ENCODE data around the gene CDK14.

The CDK14 gene

GRCh38 chr7:91196058-91196457 lies 599.9 kb downstream of the CDK14 start:
- no peak for DNase-seq
- in situ Hi-C loops (cut with HindIII; ENCODE audit: low pct_ligation_motif_present, low pct_unique_long_range_greater_than_20kb, low sequenced_read_pairs): no loop called here

DNA sequence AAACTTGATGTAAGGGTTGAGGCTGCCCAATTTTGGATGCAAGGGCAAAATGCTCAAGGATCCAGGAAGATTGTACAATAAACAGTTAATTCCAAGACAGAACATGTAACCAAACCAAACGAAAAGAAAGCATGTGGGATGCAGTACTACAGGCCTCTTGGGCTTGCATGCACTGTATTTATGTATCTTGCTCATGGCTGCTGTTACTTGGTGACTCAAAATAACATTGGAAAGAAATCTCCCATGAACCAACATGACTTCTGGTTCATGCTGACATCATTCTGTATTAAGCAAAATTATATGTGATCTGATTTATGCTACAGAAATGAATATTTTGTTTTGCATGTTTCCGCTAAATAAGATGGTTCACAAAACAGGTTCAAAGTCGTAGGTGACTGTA lies 602.2 kb downstream of the CDK14 start:
- in situ Hi-C loops (cut with HindIII; ENCODE audit: low pct_ligation_motif_present, low pct_unique_long_range_greater_than_20kb, low sequenced_read_pairs): no loop called here
- DNase-seq: no peak

GRCh38 chr7:91199601-91200000 lies 603.5 kb downstream of the CDK14 start:
- in situ Hi-C loops (cut with HindIII; ENCODE audit: low pct_ligation_motif_present, low pct_unique_long_range_greater_than_20kb, low sequenced_read_pairs): no loop called here
- DNase-seq: no peak

DNA sequence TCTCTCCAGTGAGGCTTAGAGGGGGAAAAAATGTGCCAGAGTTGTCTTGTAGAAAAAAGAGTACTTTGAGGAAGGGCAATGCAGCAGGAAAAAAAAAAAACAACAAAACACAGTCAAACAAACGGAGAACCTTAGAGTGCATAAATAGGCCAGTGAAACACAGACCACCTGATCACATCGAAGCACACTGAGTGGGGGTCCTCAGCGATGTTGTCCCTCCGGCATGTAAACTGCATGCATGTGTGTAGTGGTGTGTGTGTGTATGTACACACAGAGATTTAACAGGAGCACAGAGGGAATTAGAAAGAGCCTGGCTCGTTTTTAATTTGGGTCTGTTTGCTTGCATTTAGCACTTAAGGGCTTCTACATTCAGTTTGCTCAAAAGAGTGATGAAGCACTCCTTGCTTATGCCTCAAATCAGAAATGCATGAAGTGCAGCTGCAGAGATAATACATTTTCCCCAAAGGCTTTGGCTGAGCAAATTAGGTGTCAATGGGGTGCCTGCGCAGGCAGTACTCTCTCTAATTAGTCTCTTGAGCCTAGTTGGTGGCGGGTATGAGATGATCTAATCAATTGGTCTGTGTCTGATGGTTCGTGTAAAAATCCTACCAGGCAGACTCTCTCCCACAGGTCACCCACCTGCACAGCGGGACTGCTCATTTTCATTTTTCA lies 605.5 kb downstream of the CDK14 start:
- DNase-seq: no peak
- in situ Hi-C loops (cut with HindIII; ENCODE audit: low pct_ligation_motif_present, low pct_unique_long_range_greater_than_20kb, low sequenced_read_pairs): no loop called here

DNA sequence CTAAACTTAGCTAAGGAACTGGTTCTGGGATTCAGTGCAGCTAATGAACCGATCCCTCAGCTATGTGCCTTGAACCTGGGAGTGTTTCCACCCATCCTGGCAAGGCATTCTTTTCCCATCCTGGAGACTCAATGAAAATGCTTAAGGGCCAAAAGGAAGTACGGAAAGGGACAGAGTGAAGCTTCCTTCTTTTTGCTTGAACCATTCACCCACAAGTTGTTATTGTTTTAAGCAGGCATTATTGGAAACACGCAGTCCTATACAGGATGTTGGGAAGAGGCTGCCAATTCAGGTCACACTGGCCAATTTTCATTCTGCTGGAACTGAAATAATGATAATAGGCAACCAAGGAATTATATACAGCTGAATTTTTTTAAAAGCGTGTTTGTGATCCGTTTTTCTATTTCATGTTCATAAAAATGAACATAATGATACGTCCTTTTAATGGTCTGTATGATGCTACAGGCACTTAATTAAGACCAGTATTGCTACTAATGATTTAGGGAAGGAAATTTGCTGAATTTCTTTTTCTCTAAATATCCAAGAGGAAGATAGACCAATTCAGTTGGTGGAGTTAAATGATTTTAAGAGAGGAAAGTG lies 610.3 kb downstream of the CDK14 start:
- DNase-seq: no peak
- in situ Hi-C loops (cut with HindIII; ENCODE audit: low pct_ligation_motif_present, low pct_unique_long_range_greater_than_20kb, low sequenced_read_pairs): no loop called here

DNA sequence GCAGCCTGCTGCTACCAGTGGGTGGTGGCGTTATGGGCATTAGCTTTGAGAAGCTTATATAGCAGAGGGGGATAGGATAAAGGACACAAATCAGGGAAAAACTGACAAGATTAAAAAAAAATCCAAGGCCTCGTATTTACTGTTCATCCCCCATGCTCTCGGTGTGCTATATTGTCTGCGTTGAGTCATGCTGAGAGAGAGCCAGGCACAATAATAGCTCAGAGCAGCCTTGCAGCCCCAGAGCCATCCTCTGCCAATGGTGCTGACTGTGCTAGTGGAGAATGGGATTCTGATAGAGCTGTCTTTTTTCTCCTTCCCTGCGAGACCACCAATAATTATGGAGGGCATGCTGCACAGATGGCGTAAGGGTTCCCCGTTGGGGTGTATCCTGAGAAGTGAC lies 616.5 kb downstream of the CDK14 start:
- DNase-seq: no peak
- in situ Hi-C loops (cut with HindIII; ENCODE audit: low pct_ligation_motif_present, low pct_unique_long_range_greater_than_20kb, low sequenced_read_pairs): no loop called here

GRCh38 chr7:91226411-91226810 lies 630.3 kb downstream of the CDK14 start:
- DNase-seq: no peak
- in situ Hi-C loops (cut with HindIII; ENCODE audit: low pct_ligation_motif_present, low pct_unique_long_range_greater_than_20kb, low sequenced_read_pairs): no loop called here

GRCh38 chr7:91228327-91228726 lies 632.2 kb downstream of the CDK14 start:
- DNase-seq: no peak
- in situ Hi-C loops (cut with HindIII; ENCODE audit: low pct_ligation_motif_present, low pct_unique_long_range_greater_than_20kb, low sequenced_read_pairs): no loop called here

GRCh38 chr7:91228927-91229558 lies 632.9 kb downstream of the CDK14 start:
- DNase-seq: no peak
- in situ Hi-C loops (cut with HindIII; ENCODE audit: low pct_ligation_motif_present, low pct_unique_long_range_greater_than_20kb, low sequenced_read_pairs): no loop called here

DNA sequence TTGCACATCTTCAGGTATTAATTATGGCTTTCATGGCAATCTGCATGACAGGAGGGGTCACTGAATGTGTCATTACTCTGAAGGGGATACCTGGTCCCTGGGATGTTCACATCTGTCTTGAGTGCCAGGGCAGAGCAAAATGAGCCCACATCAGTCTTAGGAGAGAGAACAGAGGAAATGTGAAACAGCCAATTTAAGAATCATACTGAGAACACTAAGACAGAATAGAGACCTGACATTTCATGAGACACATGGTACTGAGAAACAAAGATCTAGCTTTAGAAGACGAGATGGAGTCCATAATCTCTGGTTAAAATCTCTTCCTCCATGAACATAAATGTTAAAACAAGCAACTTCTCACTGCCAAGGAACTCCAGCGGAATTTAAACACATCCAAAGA lies 634.0 kb downstream of the CDK14 start:
- in situ Hi-C loops (cut with HindIII; ENCODE audit: low pct_ligation_motif_present, low pct_unique_long_range_greater_than_20kb, low sequenced_read_pairs): no loop called here
- no peak for DNase-seq

GRCh38 chr7:91230503-91230902 lies 634.4 kb downstream of the CDK14 start:
- no peak for DNase-seq

DNA sequence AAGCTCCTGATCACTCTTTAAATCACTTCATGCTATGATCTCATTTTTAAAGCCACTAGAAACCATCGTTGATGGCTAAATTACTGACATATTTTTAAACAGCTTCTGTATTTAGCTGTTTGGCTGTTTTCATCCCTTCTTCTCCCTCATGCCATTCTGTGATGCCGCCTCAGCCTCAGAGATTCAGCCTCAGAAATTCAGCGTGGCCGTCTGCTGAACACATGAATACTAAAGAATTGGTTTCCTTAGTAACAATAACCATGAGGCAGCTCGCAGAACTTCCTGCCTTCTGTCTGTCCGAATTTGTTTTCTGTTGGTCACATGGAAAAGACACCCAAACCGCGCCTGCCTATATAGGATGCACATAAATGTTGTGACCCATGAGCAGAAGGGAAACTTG lies 637.1 kb downstream of the CDK14 start:
- in situ Hi-C loops (cut with HindIII; ENCODE audit: low pct_ligation_motif_present, low pct_unique_long_range_greater_than_20kb, low sequenced_read_pairs): no loop called here
- no peak for DNase-seq

More at GRCh38 chr7:91230503-91230902, 634.4 kb downstream of the CDK14 start:
- in situ Hi-C loops (cut with HindIII; ENCODE audit: low pct_ligation_motif_present, low pct_unique_long_range_greater_than_20kb, low sequenced_read_pairs): no loop called here

DNA sequence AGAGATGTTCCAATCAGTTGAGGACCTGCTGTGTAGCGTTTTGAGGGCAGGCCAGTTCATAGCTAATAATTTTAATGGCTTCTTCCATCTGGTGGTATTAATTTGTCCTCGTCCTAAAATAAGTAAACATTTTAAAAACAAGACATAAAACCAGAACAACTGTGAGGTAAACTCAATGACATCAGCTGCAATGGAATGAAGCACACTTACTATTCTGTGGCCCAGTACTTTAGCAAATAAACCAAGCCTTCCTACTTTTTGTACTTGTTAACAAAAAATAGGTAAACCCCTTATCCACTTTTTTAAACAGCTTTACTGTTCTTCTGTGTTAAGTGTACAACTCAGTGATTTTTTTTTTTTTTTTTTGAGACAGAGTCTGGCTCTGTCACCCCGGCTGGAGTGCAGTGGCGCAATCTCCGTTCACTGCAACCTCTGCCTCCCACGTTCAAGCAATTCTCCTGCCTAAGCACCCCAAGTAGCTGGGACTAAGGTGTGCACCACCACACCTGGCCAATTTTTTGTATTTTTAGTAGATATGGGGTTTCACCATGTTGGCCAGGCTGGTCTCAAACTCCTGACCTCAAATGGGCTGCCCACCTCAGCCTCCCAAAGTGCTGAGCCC lies 639.2 kb downstream of the CDK14 start:
- in situ Hi-C loops (cut with HindIII; ENCODE audit: low pct_ligation_motif_present, low pct_unique_long_range_greater_than_20kb, low sequenced_read_pairs): no loop called here
- DNase-seq: no peak

- peak; percentile 71 for DNase-seq
- in situ Hi-C loops (cut with HindIII; ENCODE audit: low pct_ligation_motif_present, low pct_unique_long_range_greater_than_20kb, low sequenced_read_pairs): no loop called here
Observed at GRCh38 chr7:91239171-91239604, 643.1 kb downstream of the CDK14 start.

DNA sequence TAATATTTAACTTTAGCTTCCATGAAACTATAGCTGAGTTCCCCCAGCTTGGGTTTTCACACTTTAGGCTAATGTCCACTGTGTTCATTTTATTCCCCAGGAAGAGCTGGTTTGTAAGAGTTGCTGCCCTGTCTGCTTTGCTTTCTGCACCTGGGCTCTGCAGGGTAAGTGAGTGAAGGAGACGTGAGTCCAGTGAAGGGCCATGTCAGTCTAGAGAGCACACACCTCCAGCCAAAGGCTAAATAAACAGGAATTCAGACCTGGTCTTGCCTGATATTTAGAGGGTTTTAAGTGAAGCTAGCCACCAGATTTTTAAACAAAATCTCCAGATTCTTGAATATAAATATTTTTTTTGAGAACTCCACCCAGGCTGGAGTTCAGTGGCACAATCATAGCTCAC lies 643.7 kb downstream of the CDK14 start:
- no peak for DNase-seq
- in situ Hi-C loops (cut with HindIII; ENCODE audit: low pct_ligation_motif_present, low pct_unique_long_range_greater_than_20kb, low sequenced_read_pairs): no loop called here

- DNase-seq: no peak
- in situ Hi-C loops (cut with HindIII; ENCODE audit: low pct_ligation_motif_present, low pct_unique_long_range_greater_than_20kb, low sequenced_read_pairs): no loop called here
Observed at GRCh38 chr7:91240376-91240941, 644.3 kb downstream of the CDK14 start.

DNA sequence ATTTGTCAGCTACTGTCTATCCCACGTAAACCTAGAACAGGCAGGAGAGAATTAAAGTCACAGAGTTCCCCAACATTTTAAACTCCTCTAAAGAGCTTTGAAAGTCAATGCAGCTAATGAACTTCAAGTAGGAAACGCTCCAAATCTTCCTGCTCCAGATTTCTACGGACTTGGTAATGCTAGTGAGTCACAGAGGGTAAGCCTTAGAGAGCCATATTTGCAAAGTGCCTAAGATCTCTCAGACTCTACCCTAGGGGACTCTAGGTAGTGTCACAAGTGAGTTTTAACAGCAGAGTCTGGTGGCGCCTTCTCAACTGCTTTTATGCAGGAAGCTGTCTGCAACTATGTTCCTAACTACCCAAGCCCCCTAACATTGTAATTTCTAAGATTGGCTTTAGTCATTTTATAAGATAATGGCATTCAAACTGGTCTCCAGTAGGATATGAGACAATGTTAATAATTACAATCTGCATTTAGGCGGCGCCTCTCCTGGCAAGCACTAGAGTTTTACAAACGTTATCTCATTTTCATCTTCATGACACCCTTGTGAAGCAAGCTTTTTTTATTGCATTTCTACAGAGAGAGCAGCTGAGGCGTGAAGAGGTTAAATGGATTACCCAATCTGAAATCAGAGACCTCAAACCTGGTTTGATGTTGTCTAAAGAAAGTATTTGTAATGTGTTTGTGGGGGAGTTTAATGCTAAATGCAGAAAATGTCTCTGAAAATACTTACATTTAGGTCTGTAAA lies 646.1 kb downstream of the CDK14 start:
- peak; percentile 60 for DNase-seq
- in situ Hi-C loops (cut with HindIII; ENCODE audit: low pct_ligation_motif_present, low pct_unique_long_range_greater_than_20kb, low sequenced_read_pairs): no loop called here

- DNase-seq: peak; percentile 23
- in situ Hi-C loops (cut with HindIII; ENCODE audit: low pct_ligation_motif_present, low pct_unique_long_range_greater_than_20kb, low sequenced_read_pairs): no loop called here
Observed at GRCh38 chr7:91243591-91244301, 647.6 kb downstream of the CDK14 start.

All from ACHN (cell line).